ENCODE measurements around the gene SKOR1.

Gene SKOR1

GRCh38 chr15:67807141-67807540, 18.2 kb upstream of the SKOR1 start:
- Histone ChIP-seq H3K4me1 (ENCODE audit: control insufficient read depth, insufficient read depth, low read length) (no peaks in the 10 kb centered on the region), H3K27me3 (ENCODE audit: control insufficient read depth in 1 of 2, insufficient read depth in 2 of 2, low read length in 2 of 2) (peaks cover 0 to 3% of the 10 kb centered on the region in 2 donors), H3K9me3 (ENCODE audit: control insufficient read depth in 2 of 2, low read length in 2 of 2) (no peaks in the 10 kb centered on the region), H3K27ac (ENCODE audit: low read length) (no peak overlapping the region), H3K9ac (ENCODE audit: low read length in 2 of 2) (no peak overlapping the region), H3K4me3 (ENCODE audit: low read length in 2 of 2) (no peak overlapping the region), H3K36me3 (ENCODE audit: control insufficient read depth in 2 of 2, insufficient read depth in 2 of 2, low read length in 2 of 2) (peaks cover 3 to 11% of the 10 kb centered on the region in 2 donors)

GRCh38 chr15:67807836-67808235, 17.5 kb upstream of the SKOR1 start:
- peaks cover 3 to 8% of the 10 kb centered on the region in 2 donors for H3K36me3 ChIP-seq (ENCODE audit: control insufficient read depth in 2 of 2, insufficient read depth in 2 of 2, low read length in 2 of 2)
- no peak overlapping the region for H3K27ac ChIP-seq (ENCODE audit: low read length)
- no peak overlapping the region for H3K4me3 ChIP-seq (ENCODE audit: low read length in 2 of 2)
- H3K27me3 ChIP-seq (ENCODE audit: control insufficient read depth in 1 of 2, insufficient read depth in 2 of 2, low read length in 2 of 2) = peaks cover 0 to 3% of the 10 kb centered on the region in 2 donors
- no peaks in the 10 kb centered on the region for H3K4me1 ChIP-seq (ENCODE audit: control insufficient read depth, insufficient read depth, low read length)
- H3K9me3 ChIP-seq (ENCODE audit: control insufficient read depth in 2 of 2, low read length in 2 of 2) = no peaks in the 10 kb centered on the region
- H3K9ac ChIP-seq (ENCODE audit: low read length in 2 of 2) = no peak overlapping the region

DNA sequence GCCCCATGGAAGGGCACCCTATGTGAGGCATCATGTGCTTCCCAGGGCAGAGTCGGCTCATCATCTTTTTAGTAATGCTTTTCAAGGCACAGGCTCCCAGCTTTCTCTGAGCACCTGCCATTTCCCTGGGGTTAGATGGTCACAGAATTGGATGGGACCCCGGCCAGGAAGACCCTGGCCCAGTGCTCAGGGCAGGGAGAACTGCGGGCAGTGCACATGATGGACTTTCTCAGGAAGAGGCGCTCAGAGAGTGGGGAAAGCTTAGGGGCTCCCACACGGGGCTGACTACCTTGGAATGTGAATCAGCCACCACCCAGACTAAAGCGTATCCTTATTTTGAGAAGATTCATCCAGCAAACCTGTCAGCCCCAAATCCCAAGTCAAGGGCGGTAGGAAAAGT, 16.5 kb upstream of the SKOR1 start:
- peaks cover 3 to 8% of the 10 kb centered on the region in 2 donors for H3K36me3 ChIP-seq (ENCODE audit: control insufficient read depth in 2 of 2, insufficient read depth in 2 of 2, low read length in 2 of 2)
- H3K4me1 ChIP-seq (ENCODE audit: control insufficient read depth, insufficient read depth, low read length) = no peaks in the 10 kb centered on the region
- no peaks in the 10 kb centered on the region for H3K9me3 ChIP-seq (ENCODE audit: control insufficient read depth in 2 of 2, low read length in 2 of 2)
- H3K27me3 ChIP-seq (ENCODE audit: control insufficient read depth in 1 of 2, insufficient read depth in 2 of 2, low read length in 2 of 2) = peaks cover 0 to 3% of the 10 kb centered on the region in 2 donors
- H3K9ac ChIP-seq (ENCODE audit: low read length in 2 of 2) = no peak overlapping the region
- no peak overlapping the region for H3K27ac ChIP-seq (ENCODE audit: low read length)
- H3K4me3 ChIP-seq (ENCODE audit: low read length in 2 of 2) = no peak overlapping the region

- H3K4me1 ChIP-seq (ENCODE audit: control insufficient read depth, insufficient read depth, low read length) = no peaks in the 10 kb centered on the region
- peaks cover 0 to 7% of the 10 kb centered on the region in 2 donors for H3K36me3 ChIP-seq (ENCODE audit: control insufficient read depth in 2 of 2, insufficient read depth in 2 of 2, low read length in 2 of 2)
- H3K27me3 ChIP-seq (ENCODE audit: control insufficient read depth in 1 of 2, insufficient read depth in 2 of 2, low read length in 2 of 2) = peaks cover 0 to 3% of the 10 kb centered on the region in 2 donors
- H3K4me3 ChIP-seq (ENCODE audit: low read length in 2 of 2) = no peak overlapping the region
- H3K9me3 ChIP-seq (ENCODE audit: control insufficient read depth in 2 of 2, low read length in 2 of 2) = no peaks in the 10 kb centered on the region
- H3K9ac ChIP-seq (ENCODE audit: low read length in 2 of 2) = no peak overlapping the region
- no peak overlapping the region for H3K27ac ChIP-seq (ENCODE audit: low read length)
Observed at GRCh38 chr15:67809441-67809840, 15.9 kb upstream of the SKOR1 start.

DNA sequence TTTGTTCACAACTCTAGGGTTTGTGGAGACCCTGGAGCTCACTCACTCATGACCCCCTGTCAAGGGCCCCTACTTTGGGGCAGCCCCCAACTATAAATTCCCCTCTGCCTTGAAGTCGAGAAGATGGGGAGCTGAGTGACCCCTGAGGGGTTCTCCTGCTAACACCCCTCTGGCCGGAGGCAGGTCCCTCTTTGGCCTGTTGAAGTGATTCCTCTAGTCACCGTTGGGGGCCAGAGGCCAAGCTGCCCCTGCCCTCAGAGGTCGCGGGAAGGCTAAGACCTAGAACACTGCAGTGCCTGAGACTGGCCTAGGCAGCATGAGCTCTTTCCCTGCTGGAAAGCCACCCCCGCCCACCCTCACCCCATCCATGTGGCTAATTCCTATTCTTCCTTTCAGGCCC, 15.4 kb upstream of the SKOR1 start:
- Histone ChIP-seq H3K9me3 (ENCODE audit: control insufficient read depth in 2 of 2, low read length in 2 of 2) (peaks cover 0 to 2% of the 10 kb centered on the region in 2 donors), H3K9ac (ENCODE audit: low read length in 2 of 2) (no peak overlapping the region), H3K27ac (ENCODE audit: low read length) (no peak overlapping the region), H3K27me3 (ENCODE audit: control insufficient read depth in 1 of 2, insufficient read depth in 2 of 2, low read length in 2 of 2) (peaks cover 0 to 3% of the 10 kb centered on the region in 2 donors), H3K4me1 (ENCODE audit: control insufficient read depth, insufficient read depth, low read length) (no peaks in the 10 kb centered on the region), H3K4me3 (ENCODE audit: low read length in 2 of 2) (no peak overlapping the region), H3K36me3 (ENCODE audit: control insufficient read depth in 2 of 2, insufficient read depth in 2 of 2, low read length in 2 of 2) (peaks cover 0 to 7% of the 10 kb centered on the region in 2 donors)

DNA sequence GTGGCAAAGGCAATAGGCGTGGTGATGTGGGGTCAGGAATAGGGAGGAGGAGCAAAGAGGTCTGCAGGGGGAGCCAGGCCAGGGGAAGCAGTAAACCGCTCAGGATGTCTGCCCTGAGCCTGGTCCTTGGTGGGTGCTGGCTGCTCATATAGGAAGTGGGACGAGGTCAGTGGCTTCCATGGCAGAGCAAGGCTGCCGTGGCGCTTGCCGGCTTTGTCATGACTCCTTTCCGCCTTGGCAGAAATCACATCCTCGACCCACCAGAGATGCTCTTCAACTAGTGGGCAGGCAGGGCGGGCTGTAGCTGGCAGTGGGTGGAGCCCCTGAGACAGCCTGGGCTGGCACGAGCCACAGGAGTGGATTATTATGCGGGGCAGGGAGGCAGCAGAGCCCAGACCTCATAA, 13.1 kb upstream of the SKOR1 start:
- H3K36me3 ChIP-seq (ENCODE audit: control insufficient read depth in 2 of 2, insufficient read depth in 2 of 2, low read length in 2 of 2) = no peaks in the 10 kb centered on the region
- no peak overlapping the region for H3K4me3 ChIP-seq (ENCODE audit: low read length in 2 of 2)
- H3K4me1 ChIP-seq (ENCODE audit: control insufficient read depth, insufficient read depth, low read length) = no peaks in the 10 kb centered on the region
- H3K9me3 ChIP-seq (ENCODE audit: control insufficient read depth in 2 of 2, low read length in 2 of 2) = peaks cover 3 to 12% of the 10 kb centered on the region in 2 donors
- H3K27ac ChIP-seq (ENCODE audit: low read length) = no peak overlapping the region
- H3K27me3 ChIP-seq (ENCODE audit: control insufficient read depth in 1 of 2, insufficient read depth in 2 of 2, low read length in 2 of 2) = peaks cover under 1 to 3% of the 10 kb centered on the region in 2 donors
- H3K9ac ChIP-seq (ENCODE audit: low read length in 2 of 2) = no peak overlapping the region

DNA sequence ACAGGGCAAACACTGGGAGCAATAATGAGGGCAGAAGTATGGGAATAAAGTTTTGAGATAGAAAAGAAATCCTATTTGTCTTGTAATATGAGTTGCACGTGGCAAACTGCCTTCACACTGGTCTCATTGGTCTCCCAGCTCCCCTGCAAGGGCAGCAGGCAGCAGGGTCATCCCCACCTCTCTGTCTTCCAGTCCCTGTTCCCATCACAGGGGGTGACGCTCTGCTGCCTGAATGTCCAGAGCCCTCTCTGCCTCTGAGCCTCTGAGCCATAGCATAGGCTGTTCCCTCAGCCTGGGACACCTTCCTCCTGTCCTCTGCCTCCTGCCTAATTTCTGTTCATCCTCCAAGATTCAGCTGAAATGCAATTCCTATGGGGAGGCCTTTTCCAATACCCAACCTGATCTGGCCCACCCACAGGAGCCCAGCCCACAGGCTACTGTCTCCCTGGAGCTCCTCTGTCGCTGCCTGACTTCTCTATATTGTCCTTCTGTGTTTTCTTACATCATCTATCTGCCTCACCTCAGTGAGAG, 12.1 kb upstream of the SKOR1 start:
- no peaks in the 10 kb centered on the region for H3K4me1 ChIP-seq (ENCODE audit: control insufficient read depth, insufficient read depth, low read length)
- H3K27me3 ChIP-seq (ENCODE audit: control insufficient read depth in 1 of 2, insufficient read depth in 2 of 2, low read length in 2 of 2) = peaks cover 5 to 7% of the 10 kb centered on the region in 2 donors
- H3K4me3 ChIP-seq (ENCODE audit: low read length in 2 of 2) = no peak overlapping the region
- H3K9ac ChIP-seq (ENCODE audit: low read length in 2 of 2) = no peak overlapping the region
- no peak overlapping the region for H3K27ac ChIP-seq (ENCODE audit: low read length)
- peaks cover 3 to 12% of the 10 kb centered on the region in 2 donors for H3K9me3 ChIP-seq (ENCODE audit: control insufficient read depth in 2 of 2, low read length in 2 of 2)
- H3K36me3 ChIP-seq (ENCODE audit: control insufficient read depth in 2 of 2, insufficient read depth in 2 of 2, low read length in 2 of 2) = no peaks in the 10 kb centered on the region

- H3K9me3 ChIP-seq (ENCODE audit: control insufficient read depth in 2 of 2, low read length in 2 of 2) = peaks cover 3 to 12% of the 10 kb centered on the region in 2 donors
- no peak overlapping the region for H3K4me3 ChIP-seq (ENCODE audit: low read length in 2 of 2)
- peaks cover under 1% of the 10 kb centered on the region for H3K4me1 ChIP-seq (ENCODE audit: control insufficient read depth, insufficient read depth, low read length)
- H3K27ac ChIP-seq (ENCODE audit: low read length) = no peak overlapping the region
- H3K9ac ChIP-seq (ENCODE audit: low read length in 2 of 2) = no peak overlapping the region
- no peaks in the 10 kb centered on the region for H3K36me3 ChIP-seq (ENCODE audit: control insufficient read depth in 2 of 2, insufficient read depth in 2 of 2, low read length in 2 of 2)
- H3K27me3 ChIP-seq (ENCODE audit: control insufficient read depth in 1 of 2, insufficient read depth in 2 of 2, low read length in 2 of 2) = peaks cover 17 to 23% of the 10 kb centered on the region in 2 donors
Observed at GRCh38 chr15:67815036-67815592, 10.2 kb upstream of the SKOR1 start.

GRCh38 chr15:67816668-67817067, 8.6 kb upstream of the SKOR1 start:
- Histone ChIP-seq H3K36me3 (ENCODE audit: control insufficient read depth in 2 of 2, insufficient read depth in 2 of 2, low read length in 2 of 2) (no peaks in the 10 kb centered on the region), H3K27me3 (ENCODE audit: control insufficient read depth in 1 of 2, insufficient read depth in 2 of 2, low read length in 2 of 2) (peaks cover 32 to 35% of the 10 kb centered on the region in 2 donors), H3K4me3 (ENCODE audit: low read length in 2 of 2) (no peak overlapping the region), H3K4me1 (ENCODE audit: control insufficient read depth, insufficient read depth, low read length) (peaks cover 8% of the 10 kb centered on the region), H3K9me3 (ENCODE audit: control insufficient read depth in 2 of 2, low read length in 2 of 2) (peaks cover 3 to 12% of the 10 kb centered on the region in 2 donors), H3K9ac (ENCODE audit: low read length in 2 of 2) (no peak overlapping the region), H3K27ac (ENCODE audit: low read length) (no peak overlapping the region)

- H3K4me1 ChIP-seq (ENCODE audit: control insufficient read depth, insufficient read depth, low read length) = peaks cover 16% of the 10 kb centered on the region
- H3K4me3 ChIP-seq (ENCODE audit: low read length in 2 of 2) = no peak overlapping the region
- H3K27me3 ChIP-seq (ENCODE audit: control insufficient read depth in 1 of 2, insufficient read depth in 2 of 2, low read length in 2 of 2) = peaks cover 43 to 52% of the 10 kb centered on the region in 2 donors
- no peaks in the 10 kb centered on the region for H3K36me3 ChIP-seq (ENCODE audit: control insufficient read depth in 2 of 2, insufficient read depth in 2 of 2, low read length in 2 of 2)
- no peak overlapping the region for H3K9ac ChIP-seq (ENCODE audit: low read length in 2 of 2)
- H3K9me3 ChIP-seq (ENCODE audit: control insufficient read depth in 2 of 2, low read length in 2 of 2) = peaks cover 3 to 16% of the 10 kb centered on the region in 2 donors
- no peak overlapping the region for H3K27ac ChIP-seq (ENCODE audit: low read length)
Observed at GRCh38 chr15:67818464-67818863, 6.8 kb upstream of the SKOR1 start.

DNA sequence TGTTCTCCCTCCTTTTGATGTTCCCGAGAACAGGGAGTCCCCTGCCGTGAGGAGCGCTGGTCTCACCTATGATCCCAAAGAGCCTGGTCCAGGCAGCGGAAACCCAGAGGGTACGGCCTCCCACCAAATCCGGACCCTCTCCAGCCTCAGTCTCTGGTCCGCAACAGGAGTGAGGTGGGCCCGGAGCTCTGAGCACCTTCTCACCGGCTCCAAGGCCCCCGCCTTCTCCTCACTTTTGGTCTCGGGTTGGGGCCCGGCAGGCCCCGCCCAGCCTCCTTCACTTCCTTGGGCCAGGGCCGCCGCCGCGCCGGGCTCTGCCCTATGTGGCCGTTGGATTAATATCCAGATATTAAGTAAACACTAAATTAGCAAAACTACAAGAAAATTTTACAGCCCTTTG, 5.7 kb upstream of the SKOR1 start:
- Histone ChIP-seq H3K4me1 (ENCODE audit: control insufficient read depth, insufficient read depth, low read length) (peaks cover 22% of the 10 kb centered on the region), H3K9ac (ENCODE audit: low read length in 2 of 2) (no peak overlapping the region), H3K9me3 (ENCODE audit: control insufficient read depth in 2 of 2, low read length in 2 of 2) (peaks cover 3 to 16% of the 10 kb centered on the region in 2 donors), H3K4me3 (ENCODE audit: low read length in 2 of 2) (no peak overlapping the region), H3K27me3 (ENCODE audit: control insufficient read depth in 1 of 2, insufficient read depth in 2 of 2, low read length in 2 of 2) (peaks cover 55 to 64% of the 10 kb centered on the region in 2 donors), H3K36me3 (ENCODE audit: control insufficient read depth in 2 of 2, insufficient read depth in 2 of 2, low read length in 2 of 2) (no peaks in the 10 kb centered on the region), H3K27ac (ENCODE audit: low read length) (no peak overlapping the region)
